A549 (cell line): ENCODE results near the gene PSG7.

Source experiments
- CEBPB ChIP-seq, 2 experiments: fragments of >200 bp in 1 of 2; sonication (Bioruptor Twin) in 1 of 2; formaldehyde crosslinking in 1 of 2; IDR thresholded peaks; 2 replicates each; pipeline ENCODE4 v1.6.1; 2012 to 2016
- MAFK ChIP-seq: fragments of 450-650 bp; IDR thresholded peaks from 2 replicates; pipeline ENCODE4 v1.6.1; 2014; ENCODE audit not compliant: partially characterized antibody
- TF ChIP-seq, protein P1 (sequence below): fragments of >200 bp; sonication (Bioruptor Twin); formaldehyde crosslinking; IDR thresholded peaks from 3 replicates; pipeline ENCODE4 v1.5.1; 2016

DNA sequence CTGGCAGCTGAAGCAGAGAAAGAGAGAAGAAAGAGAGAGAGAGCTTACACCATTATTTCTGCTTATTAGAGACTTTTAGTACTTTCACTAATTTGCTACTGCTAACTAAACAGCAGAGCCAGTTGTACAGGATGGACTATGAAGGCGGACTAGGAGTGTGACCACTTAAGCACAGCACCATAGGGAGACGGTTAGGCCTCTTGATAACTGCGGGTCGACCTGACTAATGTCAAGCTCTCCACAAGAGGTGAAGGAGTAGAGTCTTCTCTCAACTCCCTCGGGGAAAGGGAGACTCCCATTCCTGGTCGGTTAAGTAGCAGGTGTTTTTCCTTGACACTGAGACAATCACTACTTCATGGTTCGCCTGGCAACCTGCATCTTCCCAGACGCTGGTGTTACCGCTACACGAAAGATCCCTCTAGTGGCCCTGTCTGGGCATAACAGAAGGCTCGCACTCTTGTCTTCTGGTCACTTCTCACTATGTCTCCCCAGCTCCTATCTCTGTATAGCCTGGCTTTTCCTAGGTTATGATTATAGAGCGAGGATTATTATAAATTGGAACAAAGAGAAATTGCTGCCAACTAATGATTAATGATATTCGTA lies 5.3 kb upstream of the PSG7 start:
- TF ChIP-seq, protein P1, sequence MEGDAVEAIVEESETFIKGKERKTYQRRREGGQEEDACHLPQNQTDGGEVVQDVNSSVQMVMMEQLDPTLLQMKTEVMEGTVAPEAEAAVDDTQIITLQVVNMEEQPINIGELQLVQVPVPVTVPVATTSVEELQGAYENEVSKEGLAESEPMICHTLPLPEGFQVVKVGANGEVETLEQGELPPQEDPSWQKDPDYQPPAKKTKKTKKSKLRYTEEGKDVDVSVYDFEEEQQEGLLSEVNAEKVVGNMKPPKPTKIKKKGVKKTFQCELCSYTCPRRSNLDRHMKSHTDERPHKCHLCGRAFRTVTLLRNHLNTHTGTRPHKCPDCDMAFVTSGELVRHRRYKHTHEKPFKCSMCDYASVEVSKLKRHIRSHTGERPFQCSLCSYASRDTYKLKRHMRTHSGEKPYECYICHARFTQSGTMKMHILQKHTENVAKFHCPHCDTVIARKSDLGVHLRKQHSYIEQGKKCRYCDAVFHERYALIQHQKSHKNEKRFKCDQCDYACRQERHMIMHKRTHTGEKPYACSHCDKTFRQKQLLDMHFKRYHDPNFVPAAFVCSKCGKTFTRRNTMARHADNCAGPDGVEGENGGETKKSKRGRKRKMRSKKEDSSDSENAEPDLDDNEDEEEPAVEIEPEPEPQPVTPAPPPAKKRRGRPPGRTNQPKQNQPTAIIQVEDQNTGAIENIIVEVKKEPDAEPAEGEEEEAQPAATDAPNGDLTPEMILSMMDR: peak; percentile 40
- TF ChIP-seq CEBPB (IDR thresholded peaks at IDR 0.05): no peak
- TF ChIP-seq MAFK: no peak
